ENCODE data around the gene THPO.

GRCh38 chr3:184350618-184351017, 27.4 kb downstream of the THPO start:
- no peak for TF ChIP-seq POLR2AphosphoS5 (IDR thresholded peaks at IDR 0.05; ENCODE audit: insufficient read depth, low read depth, low read length)
- no peak for TF ChIP-seq CTCF (IDR thresholded peaks at IDR 0.05; ENCODE audit: extremely low read depth in 1 of 2, insufficient read depth in 1 of 2, low read depth in 1 of 2, low read length in 2 of 2)

All from endothelial cell of umbilical vein (primary cell).